Measurements from ENCODE around the gene TASL.

TASL gene, protein sequence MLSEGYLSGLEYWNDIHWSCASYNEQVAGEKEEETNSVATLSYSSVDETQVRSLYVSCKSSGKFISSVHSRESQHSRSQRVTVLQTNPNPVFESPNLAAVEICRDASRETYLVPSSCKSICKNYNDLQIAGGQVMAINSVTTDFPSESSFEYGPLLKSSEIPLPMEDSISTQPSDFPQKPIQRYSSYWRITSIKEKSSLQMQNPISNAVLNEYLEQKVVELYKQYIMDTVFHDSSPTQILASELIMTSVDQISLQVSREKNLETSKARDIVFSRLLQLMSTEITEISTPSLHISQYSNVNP

DNA sequence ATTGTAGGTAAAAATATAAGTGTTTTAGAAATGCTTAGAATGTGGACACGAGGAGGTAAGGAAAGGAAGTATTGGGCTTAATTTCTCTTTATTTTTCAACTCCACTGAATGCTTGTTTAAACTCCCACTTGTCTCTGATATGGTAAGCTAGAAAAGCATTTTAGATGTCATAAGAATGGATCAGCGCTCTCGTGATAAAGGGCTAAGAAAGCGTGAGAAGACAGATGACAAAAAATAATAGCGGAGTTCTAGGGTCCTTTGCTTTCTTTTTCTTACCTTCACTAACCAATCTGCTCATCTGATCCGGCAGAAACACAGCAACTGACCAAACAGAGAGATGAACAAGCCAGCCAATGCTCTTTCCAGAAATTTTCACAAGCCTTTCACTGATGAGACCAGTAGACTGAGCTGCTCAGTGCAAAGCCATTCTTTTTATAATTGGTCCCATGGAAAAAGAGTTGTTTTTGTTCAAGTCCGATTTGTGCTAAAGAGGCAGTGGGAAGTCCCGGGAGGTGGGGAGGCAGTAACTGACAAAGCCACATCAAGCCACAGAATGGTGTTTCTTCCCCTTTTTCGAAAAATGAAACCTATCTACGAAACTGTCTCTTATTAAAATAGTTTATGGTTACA, at the start of gene TASL:
Gene TASL (minus strand): TSS at position 405 of the 630 bp plus-strand sequence. CDS start 17,411 bp downstream, outside the sequence.
- H3K4me3 ChIP-seq (IDR thresholded peaks at IDR 0.05; ENCODE audit: insufficient read depth, low read depth, low read length): no peak within 1 kb of the TSS
- H3K79me2 ChIP-seq (ENCODE audit: insufficient read depth, low read depth): peaks cover 43% of the 10 kb centered on the region
- no peaks in the 10 kb centered on the region for H3K27me3 ChIP-seq (ENCODE audit: insufficient read depth, low read depth)
- peak within 1 kb of the TSS; percentile 88 for H3K4me2 ChIP-seq
- H3K27ac ChIP-seq: peak within 1 kb of the TSS; percentile 97
- H3K36me3 ChIP-seq (ENCODE audit: insufficient read depth): no peaks in the 10 kb centered on the region
- H2AFZ ChIP-seq (ENCODE audit: low read depth): peak within 1 kb of the TSS; percentile 64
- H4K20me1 ChIP-seq (ENCODE audit: insufficient read depth): no peaks in the 10 kb centered on the region
- peaks cover 31% of the 10 kb centered on the region for H3K4me1 ChIP-seq (ENCODE audit: low read depth, poor library complexity, severe bottlenecking)
- peak within 1 kb of the TSS; percentile 87 for H3K9ac ChIP-seq
- TF ChIP-seq, protein P1, sequence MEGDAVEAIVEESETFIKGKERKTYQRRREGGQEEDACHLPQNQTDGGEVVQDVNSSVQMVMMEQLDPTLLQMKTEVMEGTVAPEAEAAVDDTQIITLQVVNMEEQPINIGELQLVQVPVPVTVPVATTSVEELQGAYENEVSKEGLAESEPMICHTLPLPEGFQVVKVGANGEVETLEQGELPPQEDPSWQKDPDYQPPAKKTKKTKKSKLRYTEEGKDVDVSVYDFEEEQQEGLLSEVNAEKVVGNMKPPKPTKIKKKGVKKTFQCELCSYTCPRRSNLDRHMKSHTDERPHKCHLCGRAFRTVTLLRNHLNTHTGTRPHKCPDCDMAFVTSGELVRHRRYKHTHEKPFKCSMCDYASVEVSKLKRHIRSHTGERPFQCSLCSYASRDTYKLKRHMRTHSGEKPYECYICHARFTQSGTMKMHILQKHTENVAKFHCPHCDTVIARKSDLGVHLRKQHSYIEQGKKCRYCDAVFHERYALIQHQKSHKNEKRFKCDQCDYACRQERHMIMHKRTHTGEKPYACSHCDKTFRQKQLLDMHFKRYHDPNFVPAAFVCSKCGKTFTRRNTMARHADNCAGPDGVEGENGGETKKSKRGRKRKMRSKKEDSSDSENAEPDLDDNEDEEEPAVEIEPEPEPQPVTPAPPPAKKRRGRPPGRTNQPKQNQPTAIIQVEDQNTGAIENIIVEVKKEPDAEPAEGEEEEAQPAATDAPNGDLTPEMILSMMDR (conservative IDR thresholded peaks at IDR 0.05; ENCODE audit: low read depth, low read length): no peak

DNA sequence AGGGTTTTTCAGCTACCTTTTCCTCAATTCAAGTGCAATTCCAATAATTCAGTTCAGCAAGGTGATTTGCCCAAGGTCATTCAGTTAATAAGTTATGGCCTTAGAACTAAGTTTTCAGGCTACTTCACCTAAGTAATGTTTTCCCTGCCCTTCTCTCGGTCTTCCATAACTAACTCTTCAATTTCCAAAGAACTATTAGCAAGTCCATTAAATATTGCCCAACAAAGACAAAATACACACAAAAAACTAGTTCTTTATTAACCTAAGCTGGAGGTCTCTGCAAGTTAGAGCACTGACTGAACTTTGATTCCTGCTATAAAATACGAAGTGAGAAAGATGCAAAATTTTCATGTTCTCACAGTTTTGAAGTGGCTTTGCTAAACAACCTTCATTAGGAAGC, 48.8 kb upstream of the TASL start:
- no peak overlapping the region for H3K9ac ChIP-seq
- TF ChIP-seq, protein P1 (conservative IDR thresholded peaks at IDR 0.05; ENCODE audit: low read depth, low read length): no peak
- no peaks in the 10 kb centered on the region for H3K79me2 ChIP-seq (ENCODE audit: insufficient read depth, low read depth)
- H3K36me3 ChIP-seq (ENCODE audit: insufficient read depth): no peaks in the 10 kb centered on the region
- no peaks in the 10 kb centered on the region for H4K20me1 ChIP-seq (ENCODE audit: insufficient read depth)
- H3K4me3 ChIP-seq (IDR thresholded peaks at IDR 0.05; ENCODE audit: insufficient read depth, low read depth, low read length): no peak overlapping the region
- H3K4me2 ChIP-seq: no peak overlapping the region
- H2AFZ ChIP-seq (ENCODE audit: low read depth): no peak overlapping the region
- H3K27me3 ChIP-seq (ENCODE audit: insufficient read depth, low read depth): no peaks in the 10 kb centered on the region
- H3K27ac ChIP-seq: no peak overlapping the region
- H3K4me1 ChIP-seq (ENCODE audit: low read depth, poor library complexity, severe bottlenecking): no peaks in the 10 kb centered on the region

DNA sequence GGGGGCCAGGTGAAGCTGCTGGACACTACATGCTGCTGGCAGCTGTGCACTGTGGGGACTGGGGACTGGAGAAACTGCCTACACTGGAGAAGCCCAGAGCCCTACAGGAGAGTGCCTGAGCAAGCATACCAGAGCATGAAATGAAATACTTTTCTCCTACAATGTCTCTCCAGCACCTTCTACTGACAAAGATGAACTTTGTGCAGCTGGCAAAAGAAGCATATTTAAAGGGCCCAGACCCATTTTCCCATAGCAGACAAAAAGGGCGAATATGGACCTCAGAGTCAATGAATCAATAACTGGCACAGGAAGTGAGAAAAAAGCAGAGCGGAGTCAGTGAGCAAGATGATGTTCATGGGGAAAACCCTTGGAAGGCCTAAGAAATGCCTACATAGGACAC, 44.8 kb upstream of the TASL start:
- H3K4me2 ChIP-seq: no peak overlapping the region
- H2AFZ ChIP-seq (ENCODE audit: low read depth): no peak overlapping the region
- H3K4me1 ChIP-seq (ENCODE audit: low read depth, poor library complexity, severe bottlenecking): no peaks in the 10 kb centered on the region
- no peaks in the 10 kb centered on the region for H4K20me1 ChIP-seq (ENCODE audit: insufficient read depth)
- no peaks in the 10 kb centered on the region for H3K79me2 ChIP-seq (ENCODE audit: insufficient read depth, low read depth)
- no peak overlapping the region for H3K4me3 ChIP-seq (IDR thresholded peaks at IDR 0.05; ENCODE audit: insufficient read depth, low read depth, low read length)
- TF ChIP-seq, protein P1 (conservative IDR thresholded peaks at IDR 0.05; ENCODE audit: low read depth, low read length): no peak
- no peaks in the 10 kb centered on the region for H3K27me3 ChIP-seq (ENCODE audit: insufficient read depth, low read depth)
- H3K27ac ChIP-seq: no peak overlapping the region
- no peak overlapping the region for H3K9ac ChIP-seq
- H3K36me3 ChIP-seq (ENCODE audit: insufficient read depth): no peaks in the 10 kb centered on the region

DNA sequence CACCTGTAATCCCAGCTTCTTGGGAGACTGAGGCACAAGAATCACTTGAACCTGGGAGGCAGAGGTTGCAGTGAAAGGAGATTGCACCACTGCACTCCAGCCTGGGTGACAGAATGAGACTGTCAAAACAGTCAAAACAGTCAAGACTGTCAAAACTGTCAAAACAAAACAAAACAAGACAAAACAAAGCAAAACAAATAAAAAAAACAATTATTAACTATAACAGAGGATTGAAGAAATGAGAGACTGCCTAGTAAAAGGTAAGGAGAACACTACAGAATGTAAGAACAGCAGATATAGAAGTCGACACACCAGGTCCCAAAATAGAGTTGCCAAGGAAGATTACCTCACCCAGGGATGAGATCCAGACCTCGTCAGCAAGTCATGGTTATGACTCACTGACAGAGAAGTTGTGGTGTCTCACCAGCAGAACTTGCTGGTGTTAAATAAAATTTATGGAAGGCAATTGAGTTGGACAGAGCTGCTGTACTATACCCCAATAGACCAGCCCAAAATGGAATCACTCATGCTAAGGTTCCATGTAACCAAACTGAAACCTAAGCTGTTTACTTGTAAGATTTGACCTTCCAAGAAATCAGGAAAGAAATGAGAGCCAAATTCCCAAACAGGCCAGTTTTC, 43.5 kb upstream of the TASL start:
- Histone ChIP-seq H4K20me1 (ENCODE audit: insufficient read depth) (no peaks in the 10 kb centered on the region), H3K4me2 (no peak overlapping the region), H3K4me3 (IDR thresholded peaks at IDR 0.05; ENCODE audit: insufficient read depth, low read depth, low read length) (no peak overlapping the region), H3K27me3 (ENCODE audit: insufficient read depth, low read depth) (no peaks in the 10 kb centered on the region), H3K36me3 (ENCODE audit: insufficient read depth) (no peaks in the 10 kb centered on the region), H3K4me1 (ENCODE audit: low read depth, poor library complexity, severe bottlenecking) (no peaks in the 10 kb centered on the region), H2AFZ (ENCODE audit: low read depth) (no peak overlapping the region), H3K27ac (no peak overlapping the region), H3K79me2 (ENCODE audit: insufficient read depth, low read depth) (no peaks in the 10 kb centered on the region), H3K9ac (no peak overlapping the region)
- TF ChIP-seq, protein P1 (conservative IDR thresholded peaks at IDR 0.05; ENCODE audit: low read depth, low read length): no peak
